Measurements from ENCODE around the gene IGF2R.
"Not testable (repeated sequence)": the region's sequence is repeated elsewhere in the genome, so short reads cannot be mapped to it uniquely, and the experiment has no call there.

Gene IGF2R

GRCh38 chr6:159968295-159969203 is at the start of gene IGF2R:
TSS of gene IGF2R (plus strand) at chr6:159969082. CDS start at chr6:159969247, 165 bp downstream.
- peak; percentile 95 for DNase-seq

- DNase-seq, result peak; percentile 2
Measured at GRCh38 chr6:159919800-159920199, 49.1 kb upstream of the IGF2R start.

- not testable (repeated sequence) for DNase-seq
Measured at GRCh38 chr6:159924150-159924549, 44.7 kb upstream of the IGF2R start.

GRCh38 chr6:159926542-159927203 is 42.2 kb upstream of the IGF2R start:
- peak; percentile 46 for DNase-seq

GRCh38 chr6:159929819-159930218 is 39.1 kb upstream of the IGF2R start:
- peak; percentile 52 for DNase-seq

- DNase-seq, result no peak
Measured at GRCh38 chr6:159931112-159931511, 37.8 kb upstream of the IGF2R start.

- no peak for DNase-seq
Measured at GRCh38 chr6:159931846-159932245, 37.0 kb upstream of the IGF2R start.

GRCh38 chr6:159933077-159933476 is 35.8 kb upstream of the IGF2R start:
- no peak for DNase-seq

GRCh38 chr6:159934181-159934580 is 34.7 kb upstream of the IGF2R start:
- no peak for DNase-seq

GRCh38 chr6:159935065-159935464 is 33.8 kb upstream of the IGF2R start:
- no peak for DNase-seq

GRCh38 chr6:159935633-159936032 is 33.2 kb upstream of the IGF2R start:
- DNase-seq, result no peak

- DNase-seq, result no peak
Measured at GRCh38 chr6:159939591-159940016, 29.3 kb upstream of the IGF2R start.

- DNase-seq, result no peak
Measured at GRCh38 chr6:159941286-159942113, 27.4 kb upstream of the IGF2R start.

GRCh38 chr6:159943101-159943632 is 25.7 kb upstream of the IGF2R start:
- DNase-seq, result no peak

- no peak for DNase-seq
Measured at GRCh38 chr6:159943968-159944598, 24.8 kb upstream of the IGF2R start.

- DNase-seq, result no peak
Measured at GRCh38 chr6:159945801-159946392, 23.0 kb upstream of the IGF2R start.

GRCh38 chr6:159946912-159947311 is 22.0 kb upstream of the IGF2R start:
- no peak for DNase-seq

- DNase-seq, result no peak
Measured at GRCh38 chr6:159948199-159948598, 20.7 kb upstream of the IGF2R start.

GRCh38 chr6:159951772-159952171 is 17.1 kb upstream of the IGF2R start:
- DNase-seq, result no peak

GRCh38 chr6:159952289-159953005 is 16.4 kb upstream of the IGF2R start:
- no peak for DNase-seq

- DNase-seq, result no peak
Measured at GRCh38 chr6:159953091-159953601, 15.7 kb upstream of the IGF2R start.

Measured in activated CD8-positive, alpha-beta memory T cell treated with anti-CD3 and anti-CD28 coated beads, Interleukin-2, amount 50 U/mL, for 48 hours (primary cell).